ENCODE measurements around the gene MPP3.
"Not testable (repeated sequence)": the region's sequence is repeated elsewhere in the genome, so short reads cannot be mapped to it uniquely, and the experiment has no call there.

MPP3 gene

GRCh38 chr17:43832976-43833829 is at the start of gene MPP3:
TSS of gene MPP3 (minus strand) at chr17:43833146. CDS start at chr17:43831906, 1,240 bp downstream.
- DNase-seq, result no peak

- DNase-seq, result no peak
Measured at GRCh38 chr17:43881758-43882505, 49.0 kb upstream of the MPP3 start.

DNA sequence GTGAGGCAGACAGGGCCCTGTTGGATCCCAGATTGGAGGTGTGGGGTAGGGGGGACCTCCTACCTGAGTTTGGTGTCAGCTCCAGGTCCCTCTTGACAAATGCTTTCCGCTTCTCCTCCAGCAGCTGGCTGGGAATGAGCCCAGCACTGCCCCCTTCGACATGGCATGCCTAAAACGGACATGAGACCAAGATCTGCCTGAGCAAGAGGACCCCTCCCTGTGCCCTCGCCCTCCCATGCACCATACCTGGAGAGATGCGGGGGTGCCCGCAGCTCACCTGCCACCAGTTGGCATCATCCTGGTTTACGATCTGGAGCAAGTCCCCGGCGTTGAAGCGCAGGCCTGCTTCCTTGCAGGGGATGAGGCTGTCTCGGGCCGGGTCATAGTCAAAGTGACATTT is 48.2 kb upstream of the MPP3 start:
- DNase-seq, result no peak

DNA sequence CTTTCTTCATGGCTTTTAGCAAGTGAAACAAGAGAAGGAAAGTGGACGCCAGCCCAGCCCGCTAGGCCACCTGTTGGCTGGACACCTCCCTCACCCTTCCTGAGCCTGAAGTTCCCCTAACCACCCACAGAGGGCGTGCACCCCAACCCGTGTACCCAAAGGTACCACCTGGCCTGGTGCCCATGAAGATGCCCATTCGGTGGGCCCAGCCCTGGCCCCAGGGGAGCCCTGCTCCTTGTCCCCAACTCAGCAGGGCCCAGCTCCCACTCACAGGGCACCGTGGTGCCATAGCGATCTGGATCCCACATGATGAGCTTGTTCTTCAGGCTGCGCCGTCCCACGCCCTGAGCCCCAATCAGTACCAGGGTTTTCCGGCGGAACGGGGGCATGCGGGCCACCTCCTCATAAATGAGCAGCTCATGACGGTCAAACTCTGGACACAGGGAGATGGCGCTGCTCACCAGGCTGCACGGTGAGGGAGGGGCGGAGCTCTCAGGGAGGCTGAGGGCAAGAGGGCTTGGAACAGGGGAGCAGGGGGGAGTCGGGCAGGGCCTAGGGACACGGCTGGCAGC is 47.6 kb upstream of the MPP3 start:
- peak; percentile 17 for DNase-seq

- DNase-seq, result no peak
Measured at GRCh38 chr17:43879723-43880419, 46.9 kb upstream of the MPP3 start.

DNA sequence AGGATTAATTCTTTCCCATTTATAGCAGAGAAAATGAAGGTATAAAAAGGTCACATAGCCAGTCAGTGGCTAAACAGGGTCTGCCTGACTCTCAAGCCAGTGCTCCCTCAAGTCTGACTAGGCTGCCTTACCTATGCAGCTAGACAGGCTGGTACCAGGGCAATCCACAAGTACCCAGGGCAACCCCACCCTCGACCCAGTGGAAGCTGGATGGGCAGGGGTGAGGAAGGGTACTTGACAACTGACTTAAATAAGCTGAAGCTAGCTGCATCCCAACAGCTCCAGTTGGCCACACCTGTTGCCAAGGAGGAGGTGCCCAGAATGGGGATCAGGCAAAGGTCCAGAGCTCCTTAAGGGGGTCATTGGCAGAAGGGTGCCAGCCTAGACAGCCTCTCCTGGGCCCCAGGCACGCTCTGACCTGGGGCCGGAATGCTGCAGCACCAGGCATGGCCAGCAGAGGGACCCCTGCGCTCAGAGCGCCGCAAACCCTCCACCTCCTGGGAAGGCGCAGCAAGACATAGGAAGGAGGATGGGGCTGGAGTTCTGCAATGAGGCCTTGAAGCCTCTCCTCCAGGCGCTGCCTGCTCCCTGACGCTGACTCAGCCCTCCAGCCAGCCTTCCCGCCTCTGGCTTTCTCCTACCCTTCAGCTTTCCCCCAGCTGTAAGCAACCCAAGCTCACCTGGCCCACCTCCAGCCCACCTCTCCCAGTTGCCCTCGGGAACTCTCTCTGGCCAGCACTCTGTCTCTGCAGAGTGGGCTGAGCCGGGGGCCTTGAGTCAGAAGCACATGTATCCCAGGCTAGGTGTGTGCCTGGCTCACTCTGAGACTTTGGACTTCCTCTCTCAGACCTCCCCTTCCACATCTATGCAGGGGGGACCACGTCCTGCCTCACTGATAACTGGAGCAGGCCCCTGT is 45.6 kb upstream of the MPP3 start:
- peak; percentile 34 for DNase-seq

DNA sequence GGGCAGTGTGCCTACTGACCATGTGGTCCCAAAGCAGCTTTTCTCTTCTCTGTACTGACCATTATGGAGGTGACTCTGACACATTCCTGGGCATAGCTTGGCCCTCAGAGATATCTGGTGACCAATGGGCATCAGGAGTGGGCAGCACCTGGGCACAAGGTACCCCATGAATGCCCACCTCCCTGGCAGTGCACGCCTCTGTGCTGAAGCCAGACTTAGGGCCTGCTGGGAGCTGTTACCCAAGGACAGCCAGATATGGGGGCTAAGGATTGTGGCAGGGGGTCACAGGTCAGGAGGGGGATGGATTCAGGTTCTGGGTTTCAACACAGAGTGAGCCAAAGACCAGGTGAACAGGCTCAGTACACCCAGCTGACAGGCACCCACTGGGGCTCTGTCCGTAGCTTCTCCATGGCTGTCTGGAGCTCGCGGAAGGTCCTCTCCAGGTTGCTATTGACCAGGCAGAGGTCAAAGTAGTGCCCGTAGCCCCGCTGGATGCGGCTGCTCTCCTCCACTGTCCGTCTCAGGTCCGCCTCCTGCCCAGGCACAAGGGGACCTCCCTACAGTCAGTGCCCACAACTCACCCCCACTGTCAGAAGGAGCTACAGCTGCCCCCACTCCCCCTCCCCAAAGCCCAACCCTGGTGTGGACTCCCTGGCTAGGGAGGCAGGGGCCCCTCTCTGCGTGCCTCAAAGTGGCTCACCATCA is 44.7 kb upstream of the MPP3 start:
- DNase-seq, result no peak

GRCh38 chr17:43877031-43877430 is 44.1 kb upstream of the MPP3 start:
- no peak for DNase-seq

DNA sequence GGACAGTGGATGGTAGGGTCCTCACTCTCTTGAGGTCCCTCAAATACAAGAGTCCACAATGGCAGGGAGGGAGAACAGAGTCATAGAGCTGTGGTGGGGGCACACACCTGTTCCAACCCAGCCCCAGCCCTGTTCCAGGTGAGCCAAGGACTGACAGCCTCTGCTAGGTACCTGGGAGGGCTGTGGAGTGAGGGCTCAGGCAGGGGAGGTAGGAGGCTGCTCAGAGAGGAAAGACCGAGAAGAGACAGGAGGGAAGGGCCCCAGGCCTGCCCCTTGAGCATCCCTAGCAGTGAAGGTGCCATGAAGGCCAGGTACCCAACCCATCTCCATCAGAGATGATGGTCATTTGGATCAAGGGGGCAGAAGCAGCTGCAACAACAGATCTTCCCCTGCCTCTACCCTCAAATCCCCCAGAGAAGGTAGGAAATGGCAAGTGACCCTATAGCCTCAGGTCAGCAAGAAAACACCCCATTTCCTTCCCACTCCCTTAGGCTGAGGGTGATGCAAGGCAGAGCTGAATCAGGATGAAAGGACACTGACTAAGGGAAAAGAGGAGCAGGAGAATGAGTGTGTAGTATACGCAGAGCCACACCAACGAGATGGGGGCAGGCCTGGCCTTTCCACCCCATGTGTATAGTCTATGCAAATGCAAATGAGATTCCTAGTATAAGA is 42.7 kb upstream of the MPP3 start:
- no peak for DNase-seq

DNA sequence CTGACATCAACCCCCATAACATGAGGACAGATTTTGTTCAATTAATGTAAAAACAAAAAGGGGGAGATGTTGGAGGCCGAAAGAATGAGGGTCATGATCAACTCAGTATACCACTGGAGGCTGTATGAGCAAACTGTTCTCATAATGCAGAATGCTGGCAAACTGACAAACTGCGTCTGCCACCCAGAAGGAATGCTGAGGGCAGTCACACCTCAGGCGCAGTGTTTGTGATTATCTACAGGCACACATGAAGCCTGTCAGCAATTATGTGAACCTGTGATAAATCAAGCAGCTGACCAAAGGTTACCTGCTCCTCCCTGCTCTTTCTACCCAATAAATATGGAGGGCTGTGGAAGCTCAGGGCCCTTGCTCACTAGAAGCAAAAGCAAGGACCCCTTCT is 41.3 kb upstream of the MPP3 start:
- DNase-seq, result no peak

GRCh38 chr17:43873815-43874214 is 40.9 kb upstream of the MPP3 start:
- no peak for DNase-seq

DNA sequence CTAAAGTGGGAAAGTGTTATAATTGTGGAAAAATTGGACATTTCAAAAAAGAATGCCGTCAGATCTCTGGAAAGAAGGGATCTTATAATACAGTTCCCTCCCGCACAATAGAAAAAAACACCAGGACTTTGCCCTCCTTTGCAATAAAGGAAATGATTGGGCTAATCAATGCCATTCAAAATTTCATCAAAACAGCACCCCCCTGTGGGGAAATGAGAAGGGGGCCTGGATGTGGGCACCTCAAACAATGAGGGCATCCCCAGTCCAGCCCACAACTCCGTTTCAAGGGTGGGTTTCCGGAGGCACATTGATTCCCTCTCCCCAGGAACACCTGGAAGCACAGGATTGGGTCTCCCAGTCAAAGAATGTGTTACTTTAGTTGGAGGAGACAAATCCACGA is 40.1 kb upstream of the MPP3 start:
- DNase-seq, result no peak

GRCh38 chr17:43871946-43872690 is 39.2 kb upstream of the MPP3 start:
- DNase-seq, result no peak

DNA sequence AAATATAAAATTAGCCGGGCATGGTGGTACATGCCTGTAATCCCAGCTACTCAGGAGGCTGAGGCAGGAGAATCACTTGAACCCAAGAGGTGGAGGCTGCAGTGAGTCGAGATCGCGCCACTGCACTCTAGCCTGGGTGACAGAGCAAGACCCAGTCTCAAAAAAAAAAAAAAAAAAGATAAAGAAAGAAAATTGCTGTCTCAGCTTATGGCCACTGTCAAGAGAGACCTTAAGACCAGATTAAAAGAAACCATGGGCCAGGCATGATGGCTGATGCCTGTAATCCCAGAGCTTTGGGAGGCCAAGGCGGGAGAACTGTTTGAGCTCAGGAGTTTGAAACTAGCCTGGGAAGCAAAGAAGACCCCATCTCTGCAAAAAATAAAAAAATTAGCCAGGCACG is 36.1 kb upstream of the MPP3 start:
- DNase-seq, result not testable (repeated sequence)

GRCh38 chr17:43868226-43868994 is 35.5 kb upstream of the MPP3 start:
- no peak for DNase-seq

DNA sequence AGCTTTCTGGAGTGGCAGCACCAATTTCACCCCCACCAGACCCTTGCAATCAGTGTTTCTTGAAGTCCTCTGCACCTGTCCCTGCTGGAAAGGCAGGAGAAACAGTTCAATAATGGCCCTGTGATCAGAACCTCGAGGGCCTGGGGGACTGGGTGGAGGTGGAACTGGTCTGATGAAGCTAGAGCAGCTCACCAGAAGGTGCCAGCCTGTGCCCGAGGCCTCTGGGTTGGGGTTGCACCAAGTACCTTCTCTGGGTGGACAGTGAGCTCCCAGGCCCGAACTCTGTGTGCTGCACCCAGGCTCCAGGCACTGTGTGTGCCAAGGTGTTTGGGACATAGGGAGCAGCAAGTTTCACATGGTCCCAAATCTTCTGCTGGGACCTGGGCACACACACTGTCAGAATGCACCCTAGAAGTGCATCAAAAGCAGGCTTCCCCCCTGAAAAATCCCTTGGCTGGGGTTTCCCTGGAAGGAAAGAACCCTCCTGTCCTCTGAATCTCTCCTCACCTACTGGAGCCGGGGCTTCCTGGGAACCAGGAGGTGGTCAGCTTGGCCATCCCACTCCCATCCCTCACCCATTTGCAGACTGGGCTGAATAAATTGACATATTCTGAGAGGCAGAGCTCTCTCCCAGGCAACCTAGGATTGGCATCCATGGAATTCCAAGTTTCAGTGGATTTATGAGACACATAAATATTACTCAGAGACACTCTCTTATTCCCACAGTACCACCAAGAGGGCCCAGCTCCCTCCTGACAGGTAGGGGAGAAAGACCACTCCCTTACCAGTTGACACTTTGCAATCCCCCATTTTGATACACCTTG is 31.4 kb upstream of the MPP3 start:
- no peak for DNase-seq

DNA sequence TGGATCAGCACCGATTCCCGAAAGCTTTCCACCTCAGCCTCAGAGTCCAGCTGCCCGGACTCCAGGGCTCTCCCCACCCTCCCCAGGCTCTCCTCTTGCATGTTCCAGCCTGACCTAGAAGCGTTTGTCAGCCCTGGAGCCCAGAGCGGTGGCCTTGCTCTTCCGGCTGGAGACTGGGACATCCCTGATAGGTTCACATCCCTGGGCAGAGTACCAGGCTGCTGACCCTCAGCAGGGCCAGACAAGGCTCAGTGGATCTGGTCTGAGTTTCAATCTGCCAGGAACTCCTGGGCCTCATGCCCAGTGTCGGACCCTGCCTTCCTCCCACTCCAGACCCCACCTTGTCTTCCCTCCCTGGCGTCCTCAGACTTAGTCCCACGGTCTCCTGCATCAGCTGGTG is 29.0 kb upstream of the MPP3 start:
- DNase-seq, result no peak

DNA sequence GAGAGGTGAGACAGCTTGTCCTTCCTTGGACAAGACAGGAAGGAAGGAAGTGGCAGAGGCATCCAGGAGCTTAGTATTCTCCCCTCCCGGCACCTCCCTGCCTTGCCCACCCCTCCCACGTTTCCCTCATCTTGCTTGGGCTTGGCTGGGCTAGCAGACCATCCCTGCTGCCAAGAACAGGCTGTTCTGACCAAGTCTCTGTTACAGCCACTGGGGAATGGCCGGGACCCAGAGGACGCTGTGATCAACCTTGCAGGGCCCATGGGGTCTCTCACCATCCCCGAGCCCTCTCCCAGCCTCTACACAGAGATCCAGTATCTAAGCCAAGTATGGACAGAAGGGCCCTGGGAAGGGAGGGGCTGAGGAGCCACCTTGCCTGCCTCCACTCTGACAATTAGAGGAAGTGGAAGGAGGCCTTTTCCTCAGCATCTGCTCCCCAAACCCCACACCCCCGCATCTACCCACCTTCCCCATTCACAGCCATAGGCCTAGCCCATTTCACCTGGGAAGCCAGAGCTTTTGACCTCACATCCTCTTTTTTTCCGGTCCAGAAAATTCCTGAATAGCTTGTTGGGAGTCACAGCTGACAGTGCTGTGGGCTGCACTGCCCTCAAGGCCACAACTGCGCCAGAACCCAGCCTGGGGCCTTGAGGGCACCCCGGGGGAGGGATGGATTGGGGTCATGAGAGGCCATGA is 28.1 kb upstream of the MPP3 start:
- DNase-seq, result no peak
